Activated gamma-delta T cell treated with anti-CD3 and anti-CD28 coated beads, Interleukin-2, amount 50 U/mL, for 16 hours (primary cell): ENCODE data around the gene ASPHD2.

Experiments used
- DNase-seq: peaks from one replicate; pipeline ENCODE4 v3.0.0-alpha.2; 2020; ENCODE audit warnings: low read depth

The ASPHD2 gene

DNA sequence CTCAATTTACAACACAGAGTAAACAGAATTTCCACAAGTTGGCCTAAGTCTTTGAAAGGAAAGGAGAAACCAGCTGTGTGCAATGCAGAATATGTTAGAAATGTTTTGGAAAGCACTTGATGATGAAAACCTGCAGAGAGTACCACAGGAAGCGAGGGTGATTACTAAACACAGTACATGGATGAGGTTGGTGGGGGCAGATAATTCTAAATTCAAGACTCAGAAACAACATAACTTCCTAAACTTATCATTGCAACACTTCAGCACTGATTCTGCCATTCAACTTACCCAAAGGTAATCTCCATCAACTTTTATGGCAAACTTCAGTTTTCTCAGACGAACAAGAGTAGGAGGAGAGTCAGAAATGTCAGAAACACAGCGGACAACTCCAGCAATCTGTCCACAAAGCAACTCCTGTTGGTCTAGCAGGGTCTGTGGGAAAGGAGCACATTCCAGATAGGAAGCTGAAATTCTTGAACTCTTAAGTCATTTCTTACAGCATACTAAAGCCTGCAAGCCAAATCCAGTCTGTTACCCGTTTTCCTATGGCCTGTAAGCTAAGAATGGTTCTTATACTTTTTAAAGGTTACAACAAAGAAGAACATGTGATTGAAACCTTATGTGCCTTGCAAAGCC is 47.8 kb downstream of the ASPHD2 start:
- no peak for DNase-seq

GRCh38 chr22:26477341-26477731 is 48.3 kb downstream of the ASPHD2 start:
- DNase-seq: no peak

- no peak for DNase-seq
Observed at GRCh38 chr22:26479043-26479791, 50.2 kb downstream of the ASPHD2 start.

DNA sequence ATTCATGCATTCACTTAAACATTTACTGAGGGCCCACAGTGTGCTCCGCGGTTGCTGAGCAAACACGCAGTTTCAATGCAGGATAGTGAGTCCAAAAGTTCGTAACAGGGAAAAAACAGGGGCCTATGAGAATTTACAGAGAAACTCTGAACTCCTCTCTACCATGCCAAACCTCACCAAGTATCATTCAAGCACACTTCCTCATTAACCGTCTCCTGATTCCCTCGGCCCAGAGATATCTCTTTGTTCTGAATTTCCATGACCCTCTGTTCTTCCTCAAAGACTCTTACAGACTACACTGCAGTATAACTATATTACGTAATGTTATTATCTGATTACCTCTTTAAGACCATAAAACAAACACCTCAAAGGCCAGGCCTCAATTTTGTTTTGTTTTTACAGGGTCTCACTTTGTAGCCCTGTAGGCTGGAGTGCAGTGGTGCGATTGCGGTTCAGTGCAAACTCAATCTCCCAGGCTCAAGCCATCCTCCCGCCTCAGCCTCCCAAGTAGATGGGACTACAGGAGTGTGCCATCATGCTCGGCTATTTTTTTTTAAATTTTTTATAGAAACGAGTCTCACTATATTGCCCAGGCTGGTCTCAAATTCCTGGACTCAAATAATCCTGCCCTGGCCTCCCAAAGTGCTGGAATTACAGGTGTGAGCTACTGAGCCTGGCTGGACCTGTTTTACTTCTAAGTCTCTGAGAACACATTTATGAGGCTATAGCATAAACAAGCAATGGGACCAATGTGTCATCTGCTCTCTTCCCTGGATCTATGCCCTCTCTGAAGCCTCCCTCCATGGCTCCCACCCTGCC is 50.9 kb downstream of the ASPHD2 start:
- DNase-seq: no peak

GRCh38 chr22:26480611-26480932 is 51.5 kb downstream of the ASPHD2 start:
- no peak for DNase-seq

GRCh38 chr22:26481112-26481693 is 52.1 kb downstream of the ASPHD2 start:
- DNase-seq: no peak

GRCh38 chr22:26481694-26482093 is 52.6 kb downstream of the ASPHD2 start:
- no peak for DNase-seq

- no peak for DNase-seq
Observed at GRCh38 chr22:26482161-26482560, 53.1 kb downstream of the ASPHD2 start.

- no peak for DNase-seq
Observed at GRCh38 chr22:26483043-26483438, 54.0 kb downstream of the ASPHD2 start.

DNA sequence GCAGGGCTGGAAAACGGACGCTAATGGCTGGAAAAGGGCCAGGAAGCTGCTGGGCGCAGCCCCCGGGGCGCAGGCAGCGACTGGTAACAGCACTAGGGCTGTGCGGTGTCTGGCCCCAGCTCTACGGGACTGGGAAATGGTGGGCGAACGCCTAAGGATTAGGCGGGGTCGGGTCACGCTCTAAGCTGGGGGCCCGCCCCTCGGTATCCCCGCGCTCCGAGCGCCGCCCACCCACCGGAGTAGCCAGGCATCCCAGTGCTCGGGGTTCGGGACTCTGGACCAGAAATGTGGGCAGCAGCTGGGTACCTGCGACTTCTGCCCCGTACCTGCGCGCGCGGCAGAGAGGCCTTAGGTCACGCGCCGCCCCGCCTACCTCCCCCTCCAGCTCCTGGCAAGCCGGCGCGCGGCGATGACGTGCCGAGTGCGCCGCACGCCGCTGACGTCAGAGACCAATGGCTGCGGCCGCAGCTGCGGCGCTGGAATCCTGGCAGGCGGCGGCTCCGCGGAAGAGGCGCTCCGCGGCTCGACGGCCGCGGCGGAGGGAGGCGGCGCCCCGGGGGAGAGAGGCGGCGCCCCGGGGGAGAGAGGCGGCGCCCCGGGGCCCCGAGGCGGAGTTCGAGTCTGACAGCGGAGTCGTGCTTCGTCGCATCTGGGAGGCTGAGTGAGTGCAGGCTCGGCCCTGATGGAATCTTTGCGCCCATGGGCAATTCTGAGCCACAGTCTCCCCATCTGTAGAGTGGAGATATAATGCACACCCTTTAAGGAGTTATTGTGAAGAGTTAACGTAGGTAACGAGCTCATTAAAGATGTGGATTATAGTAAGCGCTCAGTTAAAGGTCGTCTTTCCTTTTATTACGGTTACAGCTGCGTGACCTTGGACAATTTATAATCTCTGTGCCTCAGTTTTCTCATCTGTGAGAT is 54.6 kb downstream of the ASPHD2 start, which contains the start of the genes HPS4 and SRRD:
HPS4 (minus strand) TSS at position 345 of the 921 bp plus-strand sequence. CDS start 2,021 bp downstream, outside the sequence.
SRRD (plus strand) TSS at position 439 of the 921 bp plus-strand sequence; CDS start at position 453, 14 bp downstream.
- peak; percentile 88 for DNase-seq

DNA sequence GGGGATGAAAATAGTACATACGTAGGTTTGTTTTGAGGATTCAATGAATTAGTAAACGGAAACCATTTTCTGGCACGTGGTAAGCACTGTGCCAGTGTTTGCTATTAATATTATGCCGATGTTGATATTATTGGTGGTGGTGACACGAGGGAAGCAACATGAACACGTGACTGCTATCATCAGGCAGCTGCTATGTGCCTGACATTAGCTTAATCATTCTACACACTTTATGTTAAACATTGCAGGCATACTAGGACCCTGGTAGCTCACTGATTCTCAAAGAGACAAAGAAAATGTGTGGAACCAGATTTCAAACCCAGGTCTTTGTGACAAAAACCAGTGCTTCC is 55.3 kb downstream of the ASPHD2 start:
- DNase-seq: no peak

DNA sequence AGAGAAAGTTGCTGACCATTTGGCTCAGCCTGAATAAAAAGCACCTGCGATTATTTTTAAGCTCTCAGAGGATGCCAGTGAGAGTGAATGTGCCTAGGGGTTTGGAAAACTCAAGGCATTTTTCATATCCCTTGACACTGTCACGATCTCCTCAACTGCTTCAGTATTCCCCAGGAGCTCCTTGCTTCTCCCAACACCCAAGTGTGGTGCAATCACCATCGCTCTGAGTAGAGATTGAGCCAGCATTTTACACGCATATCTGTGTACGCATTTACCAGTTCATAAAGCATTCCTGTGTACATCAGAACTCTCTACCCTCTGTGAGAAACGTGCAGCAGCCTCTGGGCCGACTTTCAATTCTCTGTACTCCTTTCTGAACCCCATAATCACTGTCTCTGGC is 56.0 kb downstream of the ASPHD2 start:
- DNase-seq: no peak

GRCh38 chr22:26485806-26486390 is 56.8 kb downstream of the ASPHD2 start:
- DNase-seq: no peak

- no peak for DNase-seq
Observed at GRCh38 chr22:26486394-26486793, 57.3 kb downstream of the ASPHD2 start.

GRCh38 chr22:26487996-26488395 is 58.9 kb downstream of the ASPHD2 start:
- no peak for DNase-seq

- DNase-seq: no peak
Observed at GRCh38 chr22:26489447-26490036, 60.5 kb downstream of the ASPHD2 start.

- no peak for DNase-seq
Observed at GRCh38 chr22:26492220-26492619, 63.2 kb downstream of the ASPHD2 start.

- no peak for DNase-seq
Observed at GRCh38 chr22:26494506-26494905, 65.4 kb downstream of the ASPHD2 start.
